ENCODE data around the gene HSPA1L. TPM values are rescaled to one million over a fixed set of nuclear protein-coding genes. Genes with fewer than 3 reads are reported as not detected.
"Not testable (repeated sequence)": the region's sequence is repeated elsewhere in the genome, so short reads cannot be mapped to it uniquely, and the experiment has no call there.

HSPA1L gene
- total and polyA plus RNA-seq, 8 donors, result 0.46 to 1.2 (median 0.68) TPM

- no peaks in the 10 kb centered on the region for H3K36me3 ChIP-seq
- H3K27ac ChIP-seq, result peak overlapping the region; percentile 83 to 94 (median 92)
- DNase-seq (peak in 4 of 6 donors; percentile 50 to 89 (median 62)), ATAC-seq (peak; percentile 15 to 38 (median 24)), FAIRE-seq (no peak)
- TF ChIP-seq, protein P1, sequence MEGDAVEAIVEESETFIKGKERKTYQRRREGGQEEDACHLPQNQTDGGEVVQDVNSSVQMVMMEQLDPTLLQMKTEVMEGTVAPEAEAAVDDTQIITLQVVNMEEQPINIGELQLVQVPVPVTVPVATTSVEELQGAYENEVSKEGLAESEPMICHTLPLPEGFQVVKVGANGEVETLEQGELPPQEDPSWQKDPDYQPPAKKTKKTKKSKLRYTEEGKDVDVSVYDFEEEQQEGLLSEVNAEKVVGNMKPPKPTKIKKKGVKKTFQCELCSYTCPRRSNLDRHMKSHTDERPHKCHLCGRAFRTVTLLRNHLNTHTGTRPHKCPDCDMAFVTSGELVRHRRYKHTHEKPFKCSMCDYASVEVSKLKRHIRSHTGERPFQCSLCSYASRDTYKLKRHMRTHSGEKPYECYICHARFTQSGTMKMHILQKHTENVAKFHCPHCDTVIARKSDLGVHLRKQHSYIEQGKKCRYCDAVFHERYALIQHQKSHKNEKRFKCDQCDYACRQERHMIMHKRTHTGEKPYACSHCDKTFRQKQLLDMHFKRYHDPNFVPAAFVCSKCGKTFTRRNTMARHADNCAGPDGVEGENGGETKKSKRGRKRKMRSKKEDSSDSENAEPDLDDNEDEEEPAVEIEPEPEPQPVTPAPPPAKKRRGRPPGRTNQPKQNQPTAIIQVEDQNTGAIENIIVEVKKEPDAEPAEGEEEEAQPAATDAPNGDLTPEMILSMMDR (IDR thresholded peaks at IDR 0.05), result no peak
- 0 to 1% methylated on average over 44 of the region's 44 CpGs for WGBS, 2 donors
- intact Hi-C loops (cut with DNase I), result no loop called here
- peak overlapping the region; percentile 60 to 96 (median 90) for H3K4me3 ChIP-seq
- H3K27me3 ChIP-seq, result no peaks in the 10 kb centered on the region
- H3K9me3 ChIP-seq, result no peaks in the 10 kb centered on the region
- peaks cover 0 to 13% (median 5%) of the 10 kb centered on the region in 3 donors for H3K4me1 ChIP-seq
Measured at GRCh38 chr6:31794866-31795615, 20.0 kb downstream of the HSPA1L start.

- WGBS, 2 donors, result 9 to 13% methylated on average over 7 of the region's 7 CpGs
- Histone ChIP-seq H3K27me3 (no peaks in the 10 kb centered on the region), H3K4me1 (peaks cover 0 to 13% (median 5%) of the 10 kb centered on the region in 3 donors), H3K36me3 (no peaks in the 10 kb centered on the region), H3K27ac (peak overlapping the region in 3 of 4 donors; percentile 90 to 94 (median 94)), H3K9me3 (no peaks in the 10 kb centered on the region), H3K4me3 (peak overlapping the region; percentile 60 to 96 (median 90))
- intact Hi-C loops (cut with DNase I), result no loop called here
- TF ChIP-seq, protein P1 (IDR thresholded peaks at IDR 0.05), result no peak
- DNase-seq (no peak), FAIRE-seq (no peak), ATAC-seq (peak in 1 of 4 donors; percentile 9)
Measured at GRCh38 chr6:31794294-31794865, 20.7 kb downstream of the HSPA1L start.

DNA sequence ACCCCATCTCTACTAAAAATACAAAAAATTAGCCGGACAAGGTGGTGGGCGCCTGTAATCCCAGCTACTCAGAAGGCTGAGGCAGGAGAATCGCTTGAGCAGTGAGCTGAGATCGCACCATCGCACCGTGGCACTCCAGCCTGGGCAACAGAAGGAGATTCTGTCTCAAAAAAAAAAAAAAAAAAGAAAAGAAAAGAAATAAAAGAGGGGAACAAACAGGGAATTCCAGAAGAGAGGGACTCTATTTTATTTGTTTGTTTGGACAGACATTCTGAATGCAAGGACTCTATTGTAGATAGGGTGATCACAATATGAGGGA is 21.2 kb downstream of the HSPA1L start:
- H3K36me3 ChIP-seq; FAIRE-seq; H3K27me3 ChIP-seq; intact Hi-C loops (cut with DNase I); DNase-seq; H3K9me3 ChIP-seq; ATAC-seq: not testable (repeated sequence)
- H3K27ac ChIP-seq, result peak overlapping the region in 1 of 4 donors; percentile 94
- 77 to 89% methylated on average over 6 of the region's 6 CpGs for WGBS, 2 donors
- peak overlapping the region in 2 of 4 donors; percentile 94 to 96 for H3K4me3 ChIP-seq
- H3K4me1 ChIP-seq, result peaks cover 0 to 13% (median 5%) of the 10 kb centered on the region in 3 donors

DNA sequence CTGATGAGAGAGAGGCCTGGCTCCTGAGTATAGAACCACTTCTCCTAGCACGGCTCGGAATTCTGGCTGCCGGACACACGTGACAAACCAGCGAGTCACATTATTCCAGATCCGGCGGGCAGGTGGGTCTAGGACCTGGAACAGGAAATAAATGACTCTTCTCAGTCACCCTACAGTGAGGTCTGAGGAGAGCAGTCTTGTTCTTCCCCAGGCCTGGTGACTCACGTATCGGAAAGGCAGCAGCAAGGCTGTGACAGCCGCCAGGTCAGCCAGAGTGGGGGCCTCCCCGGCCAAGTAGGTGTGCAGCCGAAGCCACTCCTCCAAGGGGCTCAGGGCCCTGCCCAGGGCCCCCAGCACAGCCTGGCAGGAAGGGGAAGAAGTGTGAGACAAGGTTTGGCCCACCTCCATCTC is 22.3 kb downstream of the HSPA1L start:
- H3K27ac ChIP-seq, result no peak overlapping the region
- TF ChIP-seq, protein P1 (IDR thresholded peaks at IDR 0.05), result no peak
- no peak overlapping the region for H3K4me3 ChIP-seq
- no peak for ATAC-seq
- 89 to 94% methylated on average over 12 of the region's 12 CpGs for WGBS, 2 donors
- no peaks in the 10 kb centered on the region for H3K9me3 ChIP-seq
- H3K4me1 ChIP-seq, result peaks cover 0 to 13% (median 5%) of the 10 kb centered on the region in 3 donors
- H3K36me3 ChIP-seq, result no peaks in the 10 kb centered on the region
- intact Hi-C loops (cut with DNase I), result no loop called here
- H3K27me3 ChIP-seq, result no peaks in the 10 kb centered on the region
- peak in 1 of 6 donors; percentile 53 for DNase-seq
- no peak for FAIRE-seq

GRCh38 chr6:31792090-31792374 is 23.1 kb downstream of the HSPA1L start:
- intact Hi-C loops (cut with DNase I), result no loop called here
- Histone ChIP-seq H3K4me1 (peaks cover 0 to 13% (median 5%) of the 10 kb centered on the region in 3 donors), H3K4me3 (no peak overlapping the region), H3K27me3 (no peaks in the 10 kb centered on the region), H3K9me3 (no peaks in the 10 kb centered on the region), H3K27ac (no peak overlapping the region), H3K36me3 (no peaks in the 10 kb centered on the region)
- no peak for DNase-seq
- TF ChIP-seq, protein P1 (IDR thresholded peaks at IDR 0.05), result no peak
- FAIRE-seq, result no peak
- ATAC-seq, result no peak
- 79% methylated on average over 3 of the region's 3 CpGs for WGBS, 2 donors

Data from pancreas (tissue), 10 donors.